Neural crest cell (in vitro differentiated cells): ENCODE measurements around the gene NPIPA7. TPM values are rescaled to one million over a fixed set of nuclear protein-coding genes. Genes with fewer than 3 reads are reported as not detected.
"Not testable (repeated sequence)": the region's sequence is repeated elsewhere in the genome, so short reads cannot be mapped to it uniquely, and the experiment has no call there.

Source experiments
- DNase-seq: peaks from one replicate; pipeline ENCODE4 v3.0.0; 2021; ENCODE audit warnings: low read depth, mixed read lengths, low spot score
- H3K27ac Mint-ChIP-seq: one replicate; pipeline ENCODE4 v1.8.0; 2021; ENCODE audit warnings: mild to moderate bottlenecking, mixed read lengths; ENCODE audit not compliant: unreplicated experiment
- H3K27me3 Mint-ChIP-seq: 2 replicates; pipeline ENCODE4 v1.8.0; 2021; ENCODE audit warnings: low read depth, mild to moderate bottlenecking, mixed read lengths
- H3K36me3 Mint-ChIP-seq: 2 replicates; pipeline ENCODE4 v1.8.0; 2021; ENCODE audit warnings: low read depth, mild to moderate bottlenecking, mixed read lengths
- H3K4me1 Mint-ChIP-seq: 2 replicates; pipeline ENCODE4 v1.8.0; 2021; ENCODE audit warnings: mixed read lengths
- H3K4me3 Mint-ChIP-seq: one replicate; pipeline ENCODE4 v1.8.0; 2021; ENCODE audit warnings: mild to moderate bottlenecking, mixed read lengths
- H3K9me3 Mint-ChIP-seq: 2 replicates; pipeline ENCODE4 v1.8.0; 2021; ENCODE audit warnings: mixed read lengths
- total RNA-seq: library from RNA; stranded (reverse); gene quantifications from 2 replicates; pipeline ENCODE4 v1.2.1, GENCODE V29; 2021

NPIPA7 gene
- total RNA-seq, 1 donor from 2014 or later: 6.6 TPM

- H3K36me3 Mint-ChIP-seq, H3K27ac Mint-ChIP-seq, DNase-seq, H3K4me1 Mint-ChIP-seq, H3K27me3 Mint-ChIP-seq, H3K4me3 Mint-ChIP-seq, H3K9me3 Mint-ChIP-seq: not testable (repeated sequence)
Observed at GRCh38 chr16:16374192-16374591, 4.7 kb upstream of the NPIPA7 start.

DNA sequence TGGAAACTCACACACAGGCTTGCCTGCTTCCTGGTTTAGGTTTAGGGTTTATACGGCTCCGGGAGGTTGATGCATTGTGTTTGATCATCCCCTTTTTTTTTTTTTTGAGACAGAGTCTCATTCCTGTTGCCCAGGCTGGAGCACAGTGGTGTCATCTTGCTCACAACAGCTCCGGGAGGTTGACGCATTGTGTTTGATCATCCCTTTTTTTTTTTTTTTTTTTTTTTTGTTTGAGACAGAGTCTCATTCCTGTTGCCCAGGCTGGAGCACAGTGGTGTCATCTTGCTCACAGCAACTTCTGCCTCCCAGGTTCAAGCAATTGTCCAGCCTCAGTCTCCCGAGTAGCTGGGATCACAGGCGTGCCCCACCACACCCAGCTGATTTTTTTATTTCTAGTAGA, 20.7 kb downstream of the NPIPA7 start:
- DNase-seq, H3K36me3 Mint-ChIP-seq, H3K9me3 Mint-ChIP-seq, H3K27ac Mint-ChIP-seq, H3K4me3 Mint-ChIP-seq, H3K27me3 Mint-ChIP-seq, H3K4me1 Mint-ChIP-seq: not testable (repeated sequence)

DNA sequence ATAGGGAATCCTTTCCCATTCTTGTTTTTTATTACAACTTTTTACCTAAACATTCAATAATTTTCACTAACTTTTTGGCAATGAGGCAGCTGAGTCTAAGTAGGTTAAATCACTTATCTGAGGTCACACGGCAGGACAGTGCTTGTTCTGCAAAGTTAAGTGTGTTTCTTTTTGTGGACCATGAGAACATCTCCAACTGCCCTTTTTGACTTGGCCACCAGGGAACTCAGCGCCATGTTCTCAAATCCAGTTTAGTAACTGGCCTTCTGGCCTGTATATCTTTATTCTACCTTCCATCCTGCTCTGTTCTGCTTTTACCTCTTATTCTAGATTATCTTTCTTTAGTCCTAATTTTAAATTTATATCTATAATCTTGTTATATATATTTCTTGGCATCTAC, 23.4 kb downstream of the NPIPA7 start:
- not testable (repeated sequence) for H3K27ac Mint-ChIP-seq, H3K4me1 Mint-ChIP-seq, H3K36me3 Mint-ChIP-seq, H3K4me3 Mint-ChIP-seq, DNase-seq, H3K27me3 Mint-ChIP-seq, H3K9me3 Mint-ChIP-seq

DNA sequence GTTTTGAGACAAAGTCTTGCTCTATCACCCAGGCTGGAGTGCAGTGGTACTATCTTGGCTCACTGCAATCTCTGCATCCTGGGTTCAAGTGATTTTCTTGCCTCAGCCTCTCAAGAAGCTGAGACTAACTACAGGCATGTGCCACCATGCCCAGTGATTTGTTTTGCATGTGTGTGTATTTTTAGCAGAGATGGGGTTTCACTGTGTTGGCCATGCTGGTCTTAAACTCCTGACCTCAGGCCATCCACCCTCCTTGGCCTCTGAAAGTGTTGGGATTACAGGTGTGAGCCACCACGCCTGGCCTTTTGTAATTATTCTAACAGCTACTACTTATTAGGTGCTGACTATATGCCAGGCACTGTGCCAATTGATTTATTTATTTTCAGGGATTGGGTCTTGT, 25.3 kb downstream of the NPIPA7 start:
- not testable (repeated sequence) for H3K36me3 Mint-ChIP-seq, H3K9me3 Mint-ChIP-seq

GRCh38 chr16:16405421-16405820, 26.5 kb downstream of the NPIPA7 start:
- not testable (repeated sequence) for H3K4me3 Mint-ChIP-seq, H3K4me1 Mint-ChIP-seq

More for the DNA sequence above, 25.3 kb downstream of the NPIPA7 start:
- not testable (repeated sequence) for H3K27me3 Mint-ChIP-seq, H3K27ac Mint-ChIP-seq, H3K4me1 Mint-ChIP-seq, DNase-seq, H3K4me3 Mint-ChIP-seq

DNA sequence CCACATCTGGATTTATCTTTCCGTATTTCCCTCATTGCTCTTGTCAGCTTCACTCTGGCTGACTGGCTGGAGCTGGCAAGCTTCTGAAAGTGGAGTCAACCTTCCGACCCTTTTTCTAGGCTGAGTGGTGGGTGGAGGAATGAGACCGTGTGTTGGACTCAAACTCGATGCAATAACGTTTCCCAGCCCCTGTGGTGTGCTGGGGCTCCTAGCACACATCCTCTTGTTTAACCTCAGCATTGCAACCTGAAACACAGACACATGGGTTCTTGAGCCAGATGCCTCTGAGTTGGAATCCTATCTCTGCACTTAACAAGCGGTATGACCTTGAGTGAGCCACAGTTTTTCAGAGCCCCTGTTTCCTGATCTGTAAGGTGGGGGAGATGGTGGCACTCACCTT, 29.5 kb downstream of the NPIPA7 start:
- H3K4me3 Mint-ChIP-seq, H3K36me3 Mint-ChIP-seq, H3K27ac Mint-ChIP-seq, H3K4me1 Mint-ChIP-seq, DNase-seq, H3K9me3 Mint-ChIP-seq, H3K27me3 Mint-ChIP-seq: not testable (repeated sequence)

More at GRCh38 chr16:16405421-16405820, 26.5 kb downstream of the NPIPA7 start:
- not testable (repeated sequence) for DNase-seq, H3K36me3 Mint-ChIP-seq, H3K27me3 Mint-ChIP-seq, H3K27ac Mint-ChIP-seq, H3K9me3 Mint-ChIP-seq

DNA sequence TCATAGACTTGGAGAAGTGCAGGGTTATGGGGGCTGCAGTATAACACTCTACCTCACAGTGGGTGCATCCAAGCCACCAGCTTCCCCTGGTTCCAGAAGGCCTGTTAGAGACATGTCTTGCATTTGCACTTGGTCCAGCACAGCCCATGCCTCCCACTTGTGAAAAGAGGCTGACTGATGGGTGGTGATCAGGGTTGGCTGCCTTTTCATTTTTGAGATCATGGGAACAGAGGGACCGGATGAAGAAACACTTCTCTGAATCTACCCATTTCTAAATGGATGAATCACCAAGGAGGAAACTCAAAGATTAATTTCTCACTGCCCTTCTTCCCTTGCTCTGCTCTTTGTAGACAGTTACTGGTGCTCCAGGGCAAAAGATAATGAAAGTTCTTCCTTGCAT, 34.8 kb downstream of the NPIPA7 start:
- H3K27ac Mint-ChIP-seq, H3K36me3 Mint-ChIP-seq, H3K4me3 Mint-ChIP-seq, H3K4me1 Mint-ChIP-seq, H3K27me3 Mint-ChIP-seq, H3K9me3 Mint-ChIP-seq, DNase-seq: not testable (repeated sequence)

DNA sequence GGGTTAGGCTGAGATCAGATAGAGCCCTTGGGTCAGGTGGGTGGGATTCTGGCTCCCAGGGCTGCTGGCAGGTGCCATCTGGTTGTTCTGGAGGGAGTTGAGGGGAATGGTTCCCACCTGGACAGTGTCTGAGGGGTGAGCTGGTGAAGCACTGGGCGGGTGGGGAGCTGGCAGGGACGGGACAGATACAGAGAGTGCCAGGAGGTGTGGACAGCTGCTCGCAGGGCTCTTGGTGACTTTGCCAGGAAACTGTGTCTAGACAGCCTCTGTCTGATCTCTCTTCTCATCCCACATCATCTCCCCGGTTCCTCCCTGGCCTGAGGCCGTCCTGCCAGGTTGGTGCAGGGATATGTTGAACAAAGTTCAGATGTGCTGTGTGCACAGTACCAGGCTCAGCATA, 38.1 kb downstream of the NPIPA7 start:
- H3K27me3 Mint-ChIP-seq, H3K4me3 Mint-ChIP-seq, H3K4me1 Mint-ChIP-seq, H3K9me3 Mint-ChIP-seq, H3K36me3 Mint-ChIP-seq, DNase-seq, H3K27ac Mint-ChIP-seq: not testable (repeated sequence)

DNA sequence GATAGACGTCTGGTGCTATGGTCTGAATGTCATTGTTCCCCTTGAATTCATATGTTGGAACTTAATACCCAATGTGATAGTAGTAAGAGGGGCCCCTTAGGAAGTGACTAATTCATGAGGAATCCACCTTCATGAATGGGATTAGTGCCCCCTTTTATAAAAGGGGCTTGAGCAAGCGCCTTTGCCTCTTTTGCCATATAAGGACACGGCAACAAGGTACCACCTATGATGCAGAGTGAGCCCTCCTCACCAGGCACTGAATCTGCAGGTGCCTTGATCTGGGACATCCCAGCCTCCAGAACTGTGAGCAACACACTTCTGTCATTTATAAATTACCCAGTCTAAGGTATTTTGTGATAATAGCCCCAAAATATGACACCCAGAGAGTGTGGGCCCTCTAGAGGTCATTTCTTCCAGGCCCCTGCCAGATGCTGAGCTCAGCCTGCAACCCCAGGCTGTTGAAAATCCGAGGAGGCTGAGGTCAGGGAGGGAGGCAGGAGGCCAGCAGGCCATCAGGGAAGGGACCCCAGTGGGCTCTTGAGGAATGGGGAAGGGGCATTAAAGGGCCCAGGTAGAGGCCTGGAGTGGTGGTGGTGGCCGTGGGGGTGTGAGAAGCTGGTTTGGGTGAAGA, 39.1 kb downstream of the NPIPA7 start:
- not testable (repeated sequence) for H3K4me3 Mint-ChIP-seq, H3K9me3 Mint-ChIP-seq, H3K27me3 Mint-ChIP-seq, H3K27ac Mint-ChIP-seq, H3K4me1 Mint-ChIP-seq, H3K36me3 Mint-ChIP-seq, DNase-seq

DNA sequence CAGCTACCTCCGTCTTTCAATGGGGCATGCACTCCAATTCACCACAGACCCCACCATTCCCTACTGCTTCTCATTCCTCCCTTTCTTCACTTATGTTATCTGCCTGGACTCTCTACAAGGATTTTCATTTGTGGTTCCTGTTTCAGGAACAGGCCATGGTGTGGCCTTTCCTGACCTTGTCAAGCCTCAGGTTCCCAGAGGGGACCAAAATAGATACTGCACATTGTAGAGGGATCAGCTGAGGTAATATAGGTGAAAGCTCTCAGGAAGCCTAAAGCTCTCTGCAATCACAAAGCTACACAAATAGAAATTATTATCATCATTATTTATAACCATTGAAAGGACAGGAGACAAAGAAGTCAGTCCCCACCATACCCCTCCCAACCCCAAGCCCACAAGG, 41.6 kb downstream of the NPIPA7 start:
- H3K27me3 Mint-ChIP-seq, H3K4me1 Mint-ChIP-seq, DNase-seq, H3K4me3 Mint-ChIP-seq, H3K36me3 Mint-ChIP-seq, H3K27ac Mint-ChIP-seq, H3K9me3 Mint-ChIP-seq: not testable (repeated sequence)

- H3K4me1 Mint-ChIP-seq, H3K27ac Mint-ChIP-seq, H3K27me3 Mint-ChIP-seq, DNase-seq, H3K36me3 Mint-ChIP-seq, H3K4me3 Mint-ChIP-seq, H3K9me3 Mint-ChIP-seq: not testable (repeated sequence)
Observed at GRCh38 chr16:16425146-16425545, 46.2 kb downstream of the NPIPA7 start.

DNA sequence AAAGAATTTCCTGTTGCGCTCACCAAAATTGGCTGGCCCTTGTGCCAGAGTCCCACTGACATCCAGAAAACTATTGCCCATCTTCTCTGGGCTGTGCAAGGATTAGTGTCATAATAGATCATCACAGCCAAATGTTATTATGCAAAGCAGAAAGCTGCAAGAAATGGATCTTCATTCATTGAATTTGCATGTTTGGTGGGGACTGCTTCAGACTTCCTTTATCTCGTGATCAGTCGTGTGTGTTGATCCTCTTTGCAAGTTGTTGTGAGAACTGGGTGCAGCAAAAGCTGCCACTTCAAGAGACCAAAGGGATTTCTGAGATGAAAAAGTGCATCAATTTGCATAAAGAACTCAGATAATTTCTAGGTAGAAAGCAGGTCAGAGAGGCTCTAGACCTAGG, 52.2 kb downstream of the NPIPA7 start:
- not testable (repeated sequence) for H3K9me3 Mint-ChIP-seq, H3K4me3 Mint-ChIP-seq, H3K36me3 Mint-ChIP-seq, H3K27me3 Mint-ChIP-seq, DNase-seq, H3K4me1 Mint-ChIP-seq, H3K27ac Mint-ChIP-seq

DNA sequence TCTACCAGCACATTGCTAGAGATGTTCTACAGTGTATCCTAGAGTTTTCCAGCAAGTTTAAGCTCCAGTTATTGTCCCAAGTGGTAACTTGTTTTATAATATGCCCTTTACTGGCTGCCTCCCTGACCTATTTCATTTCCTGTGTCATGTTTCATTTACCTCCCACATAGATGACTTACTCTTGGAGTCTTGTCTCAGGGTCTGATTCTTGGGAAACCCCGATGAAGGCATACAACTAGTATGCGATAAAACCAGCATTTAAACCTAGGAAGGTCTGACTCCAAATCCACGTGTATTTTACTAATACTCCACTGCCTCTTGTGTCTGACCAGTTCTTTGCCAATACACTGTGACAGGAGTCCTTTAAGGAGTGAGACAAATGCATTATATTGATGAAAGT, 55.8 kb downstream of the NPIPA7 start:
- H3K27ac Mint-ChIP-seq, H3K27me3 Mint-ChIP-seq, DNase-seq, H3K4me1 Mint-ChIP-seq, H3K4me3 Mint-ChIP-seq, H3K36me3 Mint-ChIP-seq, H3K9me3 Mint-ChIP-seq: not testable (repeated sequence)

DNA sequence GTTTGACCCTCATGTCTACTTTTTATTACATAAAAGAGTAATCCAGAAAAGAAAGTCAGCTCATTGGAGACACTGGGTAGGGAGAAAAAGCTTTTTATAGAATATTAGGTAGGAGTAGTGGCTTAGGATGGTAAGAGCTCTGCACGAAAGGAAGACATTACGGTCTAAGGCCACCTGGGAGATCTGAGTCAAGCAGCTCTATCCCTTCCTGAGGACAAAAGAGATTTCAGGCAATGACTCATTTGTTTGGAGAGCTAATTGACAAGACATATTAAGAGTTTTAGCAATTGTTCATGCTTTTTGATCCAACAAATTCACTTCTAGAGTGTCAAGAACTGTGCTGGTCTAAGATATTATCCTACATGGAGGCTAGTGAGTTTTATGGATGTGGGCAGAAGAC, 62.5 kb downstream of the NPIPA7 start:
- H3K36me3 Mint-ChIP-seq, H3K4me3 Mint-ChIP-seq, H3K4me1 Mint-ChIP-seq, DNase-seq, H3K27me3 Mint-ChIP-seq, H3K9me3 Mint-ChIP-seq, H3K27ac Mint-ChIP-seq: not testable (repeated sequence)
